NOMO-1 treated with DMSO at 0.1 percent for 48 hours (cell line): ENCODE data around the gene GRK5.

Source experiments
- DNase-seq: peaks from one replicate; lab custom pipeline; 2025; ENCODE audit not compliant: unreplicated experiment; lab: John Stamatoyannopoulos, UW

GRK5 gene

GRCh38 chr10:119496273-119496672, 288.9 kb downstream of the GRK5 start:
- no peak for DNase-seq

- no peak for DNase-seq
Measured at GRCh38 chr10:119497243-119497642, 289.9 kb downstream of the GRK5 start.

- DNase-seq, result no peak
Measured at GRCh38 chr10:119498889-119499676, 291.7 kb downstream of the GRK5 start.

GRCh38 chr10:119499677-119500002, 292.3 kb downstream of the GRK5 start:
- DNase-seq, result no peak

GRCh38 chr10:119500123-119500795, 292.9 kb downstream of the GRK5 start:
- no peak for DNase-seq

DNA sequence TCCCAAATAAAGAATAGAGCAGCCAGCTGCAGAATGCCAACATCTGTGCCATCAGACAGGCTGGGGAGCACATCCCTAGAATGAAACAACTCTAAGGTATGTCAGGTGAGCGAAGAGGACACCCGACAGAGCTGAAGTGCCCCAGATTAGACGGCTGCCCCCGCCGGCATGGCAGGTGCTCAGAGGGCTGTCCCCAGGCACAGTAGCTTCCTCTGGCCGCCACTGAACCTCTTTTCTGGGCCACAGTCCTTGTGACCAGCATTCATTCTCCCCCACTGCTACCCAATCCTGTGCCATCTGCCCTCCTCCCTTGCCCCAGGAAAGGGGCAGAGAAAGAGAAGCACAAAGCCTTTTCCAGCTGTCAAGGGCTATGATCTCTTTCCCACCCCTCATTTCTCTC, 293.4 kb downstream of the GRK5 start:
- DNase-seq, result no peak

DNA sequence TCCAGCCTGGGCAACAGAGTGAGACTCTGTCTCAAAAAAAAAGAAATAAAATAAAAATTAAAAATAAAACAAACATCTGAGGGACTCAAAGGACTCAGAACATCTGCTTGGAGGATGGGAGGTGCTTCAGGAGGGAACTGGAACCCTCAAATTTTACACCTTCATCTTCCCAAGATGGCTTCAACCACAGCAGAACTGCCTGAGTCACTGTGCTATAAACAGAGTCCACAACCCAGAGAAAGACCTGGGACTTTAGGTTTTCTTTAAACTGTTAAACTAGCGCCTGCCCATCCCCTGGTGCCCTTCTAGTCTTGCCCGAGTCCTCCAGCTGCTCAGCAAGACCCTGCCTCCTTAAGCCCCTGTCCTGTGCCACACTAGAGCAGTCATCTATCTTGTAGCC, 294.3 kb downstream of the GRK5 start:
- DNase-seq, result no peak

DNA sequence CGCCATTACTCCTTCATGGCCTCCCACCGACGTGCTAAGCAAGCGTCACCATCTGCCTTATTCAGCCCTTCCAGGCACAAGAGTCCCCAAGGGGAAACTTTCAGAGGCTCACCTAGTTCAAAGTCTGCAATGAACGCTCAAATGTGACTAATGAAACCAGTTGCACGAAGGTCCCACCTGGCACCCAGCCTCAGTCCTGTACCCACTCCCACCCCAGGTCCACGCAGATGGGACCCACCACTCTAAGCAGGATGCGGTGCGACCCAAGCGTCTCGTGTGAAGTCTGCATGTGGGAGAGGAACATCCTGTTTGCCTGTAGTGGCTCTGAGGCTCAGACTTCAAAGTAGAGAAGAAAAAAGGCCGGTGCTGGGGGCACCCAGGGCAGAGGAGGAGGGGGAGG, 294.8 kb downstream of the GRK5 start:
- no peak for DNase-seq

DNA sequence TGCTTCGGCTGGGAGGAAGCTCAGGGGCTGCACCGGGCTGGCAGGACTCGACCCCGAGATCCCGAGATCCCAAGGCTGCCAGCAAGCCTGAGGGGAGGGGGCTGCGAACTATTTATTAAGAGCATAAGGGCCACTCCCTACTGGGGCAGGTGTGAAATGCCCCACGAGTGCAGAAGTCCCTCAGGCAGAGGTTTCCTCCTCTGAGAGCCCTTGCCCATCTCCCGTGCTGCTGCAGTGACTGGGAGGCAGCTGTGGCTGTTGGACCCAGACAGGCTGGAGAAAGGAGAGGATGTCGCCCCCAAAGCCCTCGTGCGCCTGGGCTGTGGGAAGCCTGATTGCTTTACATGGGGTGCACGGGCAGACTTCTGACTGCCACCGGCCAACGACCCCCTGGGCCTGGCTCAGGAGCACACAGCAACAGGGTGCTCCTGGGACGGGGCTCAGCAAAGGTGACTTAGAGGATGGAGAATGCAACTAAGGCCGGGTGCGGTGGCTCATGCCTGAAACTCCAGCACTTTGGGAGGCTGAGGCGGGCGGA, 295.3 kb downstream of the GRK5 start:
- no peak for DNase-seq

DNA sequence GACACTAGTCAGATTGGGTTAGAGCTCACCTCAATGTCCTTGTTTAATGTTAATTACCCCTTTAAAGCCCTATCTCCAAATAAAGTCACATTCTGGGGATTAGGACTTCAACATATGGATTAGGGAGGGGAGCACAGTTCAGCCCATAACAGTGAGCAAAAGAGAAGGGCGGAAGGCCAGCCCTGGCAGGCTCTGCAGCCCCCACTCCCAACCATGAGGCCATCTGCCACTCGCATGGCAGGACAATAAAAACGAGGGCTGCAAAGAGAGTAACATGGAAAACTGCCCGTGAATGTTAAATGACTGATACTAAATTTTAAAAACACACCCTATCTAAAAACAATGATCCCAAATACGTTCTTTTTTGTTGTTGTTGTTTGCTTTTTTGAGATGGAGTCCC, 296.4 kb downstream of the GRK5 start:
- no peak for DNase-seq

- no peak for DNase-seq
Measured at GRCh38 chr10:119504651-119505050, 297.3 kb downstream of the GRK5 start.

GRCh38 chr10:119505131-119505551, 297.8 kb downstream of the GRK5 start:
- DNase-seq, result no peak
